DOHH2 (cell line): ENCODE data around the gene CDC42BPA.

Experiments
- CTCF ChIP-seq: fragments of 200-600 bp; sonication (generic); IDR thresholded peaks from one replicate; pipeline ENCODE4 v1.5.1; 2014; ENCODE audit warnings: antibody characterized with exemption, mild to moderate bottlenecking, low read depth, low read length; ENCODE audit not compliant: poor library complexity, severe bottlenecking
- EZH2phosphoT487 ChIP-seq: fragments of 200-600 bp; sonication (generic); IDR thresholded peaks from 2 replicates; pipeline ENCODE4 v1.6.1; 2017; ENCODE audit warnings: borderline replicate concordance, mild to moderate bottlenecking, antibody characterized with exemption, low read length, moderate library complexity, mixed read lengths

DNA sequence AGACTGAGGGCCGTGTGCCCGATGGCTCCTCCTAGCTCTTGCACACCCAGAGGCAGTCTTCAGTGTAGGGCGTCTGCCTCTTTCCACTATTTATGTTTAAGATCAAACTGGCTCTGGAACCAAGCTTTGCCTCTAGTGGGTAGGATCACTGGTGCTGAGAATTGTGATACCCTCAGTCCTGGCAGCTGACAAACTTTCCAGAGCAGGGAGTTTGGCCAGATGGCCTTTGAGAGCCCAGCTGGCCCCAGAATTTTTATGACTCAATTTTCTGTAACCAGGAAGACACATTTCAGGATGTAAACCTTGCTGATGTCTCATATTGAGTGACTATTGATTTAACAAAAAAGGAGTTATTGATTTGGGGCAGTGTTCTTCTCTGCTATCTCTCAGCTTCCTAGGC, 371.5 kb downstream of the CDC42BPA start:
- no peak for TF ChIP-seq CTCF
- TF ChIP-seq EZH2phosphoT487, result no peak
